Ammon's horn (tissue), 1 donor: ENCODE measurements around the gene SIAE.
A peak's percentile ranks its signal among the peaks of the same experiment; 100 is the strongest.

Experiments used
- DNase-seq: peaks from one replicate; pipeline ENCODE4 v3.0.0-alpha.2; 2016; ENCODE audit warnings: low spot score

The SIAE gene

GRCh38 chr11:124663861-124664260 lies 9.7 kb downstream of the SIAE start:
- DNase-seq: no peak

- DNase-seq: no peak
Observed at GRCh38 chr11:124662106-124662505, 11.4 kb downstream of the SIAE start.

DNA sequence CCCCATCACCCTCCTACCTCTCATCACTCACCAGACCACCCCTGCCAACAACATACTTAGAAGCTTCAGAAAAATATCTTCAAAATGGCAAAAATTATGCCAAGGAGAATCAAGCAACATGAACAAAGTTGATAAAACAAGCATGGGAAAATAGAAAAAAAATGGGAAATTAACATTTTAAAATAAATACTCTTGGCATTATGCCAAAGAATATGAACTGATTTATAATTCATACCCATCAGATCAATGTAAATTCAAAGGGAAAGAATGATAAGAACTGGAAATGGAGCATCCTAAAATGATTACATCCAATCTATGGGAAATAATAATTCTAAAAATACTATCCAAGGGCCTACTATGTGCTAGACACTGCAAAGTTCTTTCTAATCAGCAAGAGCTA lies 12.0 kb downstream of the SIAE start:
- no peak for DNase-seq

GRCh38 chr11:124658986-124659385 lies 14.6 kb downstream of the SIAE start:
- DNase-seq: no peak

- DNase-seq: no peak
Observed at GRCh38 chr11:124658501-124658900, 15.0 kb downstream of the SIAE start.

DNA sequence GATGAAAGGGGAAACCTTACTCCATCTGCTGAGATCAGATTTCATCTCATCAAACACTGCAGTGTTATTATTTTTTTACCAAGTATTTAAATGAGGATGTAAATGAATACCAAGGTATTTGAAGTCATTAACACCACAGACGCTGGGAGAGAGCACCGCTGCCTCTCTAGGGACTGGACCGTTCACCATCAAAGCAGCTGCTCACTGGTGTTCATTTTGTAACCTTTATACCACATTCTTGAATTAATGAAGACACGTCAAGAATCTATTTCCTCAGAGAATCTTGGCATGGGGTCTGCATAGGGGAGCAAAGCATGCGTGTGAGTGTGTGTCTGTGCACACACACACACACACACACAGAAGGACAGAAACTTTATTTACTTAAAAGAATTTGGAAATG lies 15.6 kb downstream of the SIAE start:
- no peak for DNase-seq

DNA sequence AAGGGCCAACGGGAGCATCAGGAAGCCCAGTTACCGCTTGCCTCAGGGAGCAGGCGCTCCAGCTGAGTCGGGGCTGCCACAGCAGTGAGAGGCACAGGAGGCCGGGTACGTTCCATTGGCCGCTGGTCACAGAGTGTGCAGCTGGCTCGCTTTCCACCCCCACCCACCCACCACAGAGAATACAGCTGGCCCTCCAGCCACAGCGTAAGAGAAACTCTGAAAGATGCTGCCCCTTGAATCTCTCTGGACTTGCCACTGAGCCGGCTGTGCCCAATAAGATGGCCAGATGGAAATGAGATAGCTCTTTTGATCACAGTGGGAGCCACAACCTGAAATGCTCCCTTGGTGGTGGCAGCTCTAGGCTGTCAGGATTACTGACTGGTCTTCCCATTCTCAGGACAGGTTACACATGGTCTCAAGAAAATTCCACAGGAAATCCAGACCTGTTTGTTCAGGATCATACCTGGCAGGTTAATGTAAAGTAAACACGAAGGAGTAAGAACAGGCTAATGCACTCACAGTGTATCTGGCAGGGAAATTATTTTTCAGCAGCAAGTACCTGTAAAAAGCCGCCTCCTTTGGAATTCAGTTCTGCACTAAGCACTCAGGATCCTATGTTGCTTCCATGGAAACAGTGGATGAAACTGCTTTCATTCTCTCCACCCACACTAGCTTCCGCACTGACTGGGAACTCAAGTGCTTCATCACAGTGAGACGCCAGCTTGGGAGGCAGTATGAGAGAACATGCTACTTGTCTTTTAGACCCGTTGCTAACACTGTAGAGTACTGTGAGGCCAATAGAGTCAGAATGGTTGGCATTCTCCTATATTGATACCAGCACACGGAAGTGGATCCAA lies 16.5 kb downstream of the SIAE start:
- DNase-seq: peak; percentile 76

DNA sequence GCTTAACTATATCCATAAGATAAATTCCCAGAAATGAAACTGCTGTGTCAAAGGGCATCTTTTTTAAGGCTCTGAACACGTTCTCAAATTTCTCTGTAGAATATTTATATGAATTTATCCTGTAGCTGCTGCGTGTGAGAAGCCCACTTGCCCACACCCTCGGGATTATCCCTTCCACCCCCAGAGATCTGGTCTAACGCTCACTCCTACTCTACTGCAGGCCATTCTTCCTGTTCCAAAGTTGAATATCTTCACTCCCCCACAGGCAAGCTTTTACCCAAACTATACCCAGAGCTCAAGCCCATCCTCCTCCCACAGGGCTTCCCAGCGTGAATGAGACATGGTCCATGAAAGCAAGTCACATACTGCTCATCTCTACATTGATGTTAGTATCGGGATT lies 24.9 kb downstream of the SIAE start:
- DNase-seq: no peak

DNA sequence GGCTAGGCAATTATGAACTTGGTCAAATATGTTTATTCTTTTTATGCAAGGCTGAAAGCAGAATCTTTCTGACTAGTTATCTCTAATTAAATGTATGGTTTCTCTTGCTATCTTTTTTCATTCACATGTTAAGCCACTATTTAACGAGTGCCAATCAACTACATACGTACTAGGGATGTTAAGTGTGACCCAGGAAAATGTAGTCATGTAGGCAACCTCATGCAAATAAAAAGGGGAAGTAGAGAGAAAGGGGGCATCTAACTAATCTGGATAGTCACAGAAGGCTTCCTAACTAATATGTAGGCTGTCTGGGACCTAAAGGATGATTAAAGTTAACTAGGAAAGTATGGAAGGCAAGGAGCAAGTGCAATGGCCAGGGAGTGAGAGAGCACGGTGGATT lies 27.4 kb downstream of the SIAE start:
- no peak for DNase-seq

DNA sequence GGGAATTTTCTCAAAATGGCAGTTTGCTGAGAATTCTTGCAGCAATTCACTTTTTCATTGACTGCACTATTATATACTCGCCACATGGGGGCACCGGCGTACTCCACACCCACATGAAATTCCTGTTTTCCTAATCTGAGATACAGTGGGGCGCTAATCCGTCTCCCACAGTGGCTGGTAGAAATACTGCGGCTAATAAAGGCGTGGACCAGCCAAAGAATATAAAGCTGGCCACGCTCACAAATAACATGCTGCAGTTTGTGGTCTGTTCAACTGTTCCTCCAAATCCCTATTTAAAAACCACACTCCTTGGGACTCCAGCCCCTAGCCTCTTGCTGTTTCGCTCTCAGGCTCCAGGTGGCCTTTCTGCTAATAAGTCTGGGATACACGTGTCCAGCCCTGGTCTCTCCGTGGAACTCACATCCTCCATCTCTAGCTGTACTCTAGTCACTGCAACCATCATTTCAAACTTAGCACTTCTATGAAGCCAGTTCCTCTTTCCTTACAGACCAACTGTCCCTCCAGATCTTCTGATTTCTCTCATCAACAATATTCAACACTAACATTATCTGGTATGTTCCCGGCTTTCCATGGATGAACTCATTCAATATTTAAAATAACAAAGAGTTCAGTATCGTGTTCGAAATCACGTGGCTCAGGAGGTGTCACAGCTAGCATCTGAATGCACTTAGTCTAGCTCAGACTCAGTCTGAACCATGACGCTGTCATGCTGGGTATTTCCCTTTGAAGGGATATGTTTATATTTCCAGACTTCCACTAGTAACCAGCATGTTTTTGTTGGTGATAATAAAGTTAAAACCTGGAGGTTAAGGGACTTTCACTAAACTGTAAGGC lies 28.9 kb downstream of the SIAE start:
- DNase-seq: peak; percentile 87

DNA sequence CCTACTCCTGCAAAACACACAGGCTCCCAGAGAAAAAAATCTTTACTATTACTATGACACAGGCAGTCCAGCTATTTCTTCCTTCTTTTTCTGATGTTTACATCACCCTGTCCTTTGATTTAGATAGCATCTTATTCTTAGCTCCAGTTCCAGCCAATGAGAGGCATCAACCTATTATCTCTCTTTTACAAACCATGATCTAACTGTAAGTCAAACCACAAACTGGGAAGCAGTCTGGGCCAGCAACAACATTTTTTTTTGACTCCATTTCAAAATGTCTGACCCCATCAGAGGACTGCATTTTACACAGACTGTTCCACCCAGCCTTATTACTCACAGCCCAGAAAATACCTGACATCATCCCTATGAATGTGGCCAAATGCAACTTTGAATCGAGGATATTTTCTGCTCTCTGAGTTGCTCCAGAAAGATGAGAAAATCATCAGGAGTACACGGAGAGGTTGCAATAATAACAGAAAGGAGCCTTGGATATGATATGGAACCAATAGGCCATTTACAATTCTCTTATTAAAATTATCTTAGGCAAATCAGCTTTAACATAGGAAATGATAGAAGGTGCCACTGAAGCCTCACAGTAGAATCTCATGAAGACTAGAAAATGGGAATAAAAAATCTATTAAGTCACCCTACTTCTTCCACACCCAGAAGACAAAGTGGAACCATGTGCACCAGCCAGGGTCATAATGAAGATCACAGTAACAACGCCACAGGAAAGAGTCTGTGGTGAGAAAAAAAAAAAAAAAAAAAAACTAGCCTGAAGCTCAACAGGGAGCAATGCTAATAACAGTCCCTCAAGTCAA lies 29.7 kb downstream of the SIAE start:
- DNase-seq: no peak

GRCh38 chr11:124643042-124643604 lies 30.4 kb downstream of the SIAE start:
- no peak for DNase-seq

GRCh38 chr11:124642628-124643027 lies 30.9 kb downstream of the SIAE start:
- DNase-seq: no peak

DNA sequence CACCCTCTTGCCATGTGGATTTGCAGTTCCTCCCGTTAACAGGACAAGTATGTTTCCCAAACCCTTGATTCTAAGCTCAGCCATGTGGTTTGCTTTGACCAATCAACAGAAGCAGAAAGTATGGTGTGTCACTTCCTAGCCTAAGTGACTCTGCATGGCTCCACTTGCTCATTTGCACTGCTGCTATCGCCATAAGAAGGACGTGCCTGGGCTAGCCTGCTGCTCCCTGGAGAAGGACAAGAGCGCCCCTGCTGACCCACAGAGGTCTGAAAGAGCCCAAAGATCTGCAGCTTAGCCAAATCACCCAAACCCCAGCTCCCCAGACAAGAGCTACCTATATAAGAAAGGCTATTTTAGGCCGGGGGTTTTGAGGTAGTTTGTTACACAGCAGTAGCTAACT lies 32.9 kb downstream of the SIAE start:
- no peak for DNase-seq

DNA sequence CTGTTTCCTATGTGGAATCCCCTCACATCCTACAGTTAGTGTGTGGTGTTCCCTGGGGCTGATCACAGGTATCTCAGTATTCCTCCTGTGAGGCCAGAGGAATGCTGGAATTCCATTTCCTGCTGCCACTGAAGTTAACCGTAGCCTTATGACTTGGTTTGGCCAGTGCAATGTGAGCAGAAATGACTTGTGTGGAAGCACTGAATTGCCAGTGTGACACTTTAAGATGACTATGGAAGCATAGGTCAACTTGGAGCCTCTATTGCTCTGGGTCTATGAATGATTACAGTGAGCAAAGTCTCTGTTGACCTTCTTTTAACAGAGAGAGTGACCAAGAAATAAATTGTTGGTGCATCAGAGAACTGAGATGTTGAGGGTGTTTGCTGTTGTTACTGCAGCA lies 34.4 kb downstream of the SIAE start:
- no peak for DNase-seq

DNA sequence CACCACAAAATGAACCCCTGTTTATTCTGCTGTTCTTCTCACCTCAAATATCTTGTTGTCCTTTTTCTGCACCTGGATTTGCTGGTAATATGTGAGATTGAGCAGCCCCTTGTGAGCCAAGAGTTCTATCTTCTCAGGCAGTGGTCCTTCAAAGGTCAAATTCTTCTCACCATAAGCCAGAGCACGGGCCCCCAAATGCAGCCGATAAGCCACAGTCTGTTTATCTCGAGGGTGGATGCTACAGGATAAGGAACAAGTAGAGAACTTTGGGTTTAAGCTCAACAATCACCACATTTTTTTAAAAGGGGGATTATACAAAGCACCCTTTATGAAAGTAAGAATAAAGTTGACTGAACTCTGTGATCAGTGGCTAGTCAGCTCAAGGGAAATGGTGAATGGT lies 35.0 kb downstream of the SIAE start:
- no peak for DNase-seq

- DNase-seq: no peak
Observed at GRCh38 chr11:124635932-124636331, 37.6 kb downstream of the SIAE start.

DNA sequence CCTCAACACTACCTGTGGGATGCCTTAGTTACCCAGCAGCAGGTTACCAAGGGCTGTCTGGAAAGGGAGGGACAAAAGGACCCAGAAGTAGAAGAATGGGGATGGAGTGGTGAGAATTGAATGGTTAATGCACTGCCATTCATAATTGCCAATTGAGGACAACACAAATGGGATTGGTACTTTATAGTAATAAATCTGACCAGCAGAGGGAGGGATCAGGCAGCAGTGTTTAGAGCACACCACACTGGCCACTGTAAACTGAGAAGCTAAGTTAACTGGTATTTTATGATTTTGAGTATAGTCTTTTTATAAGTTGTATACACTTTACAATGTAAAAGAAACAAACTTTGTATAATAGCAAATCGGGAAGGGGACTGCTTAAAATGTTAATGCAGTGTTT lies 40.2 kb downstream of the SIAE start:
- DNase-seq: no peak

- no peak for DNase-seq
Observed at GRCh38 chr11:124629961-124630360, 43.6 kb downstream of the SIAE start.

GRCh38 chr11:124627546-124627945 lies 46.0 kb downstream of the SIAE start:
- no peak for DNase-seq

DNA sequence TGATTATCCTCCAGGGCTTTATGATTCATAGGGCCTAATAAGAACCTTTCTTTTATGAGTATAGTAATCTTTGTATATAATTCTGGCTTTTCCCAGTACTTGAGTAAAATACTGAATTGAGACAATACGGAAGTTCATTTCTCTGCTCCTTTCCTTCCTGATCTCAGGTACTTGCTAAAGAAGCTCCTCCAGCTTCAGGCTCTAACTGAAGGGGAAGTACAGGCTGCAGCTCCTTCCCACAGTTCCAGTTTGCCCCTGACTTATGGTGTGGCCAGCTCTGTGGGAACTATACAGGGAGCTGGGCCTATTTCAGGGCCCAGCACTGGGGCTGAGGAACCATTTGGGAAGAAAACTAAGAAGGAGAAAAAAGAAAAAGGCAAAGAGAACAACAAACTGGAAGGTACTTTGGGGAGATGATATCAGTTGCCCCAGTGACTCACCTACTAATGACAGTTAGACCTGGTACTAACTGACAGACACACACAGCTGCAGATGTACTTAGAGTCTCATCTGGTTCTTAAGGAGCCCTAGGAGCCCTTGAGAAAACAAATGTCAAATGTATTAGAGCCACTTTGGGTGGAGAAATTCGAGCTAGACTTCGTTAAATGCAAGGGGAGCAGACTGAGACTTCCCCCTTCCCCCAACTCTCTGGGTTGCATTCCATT lies 47.9 kb downstream of the SIAE start:
- DNase-seq: no peak
